HG03045 (cell line): ENCODE data around the gene IQGAP3.
"Not testable (repeated sequence)": the region's sequence is repeated elsewhere in the genome, so short reads cannot be mapped to it uniquely, and the experiment has no call there.

Experiments used
- ATAC-seq: cut with Tn5 transposase; IDR thresholded peaks from one replicate; pipeline ENCODE4 v1.9.1; 2021; ENCODE audit warnings: mild to moderate bottlenecking, moderate library complexity; ENCODE audit not compliant: unreplicated experiment

Gene IQGAP3

DNA sequence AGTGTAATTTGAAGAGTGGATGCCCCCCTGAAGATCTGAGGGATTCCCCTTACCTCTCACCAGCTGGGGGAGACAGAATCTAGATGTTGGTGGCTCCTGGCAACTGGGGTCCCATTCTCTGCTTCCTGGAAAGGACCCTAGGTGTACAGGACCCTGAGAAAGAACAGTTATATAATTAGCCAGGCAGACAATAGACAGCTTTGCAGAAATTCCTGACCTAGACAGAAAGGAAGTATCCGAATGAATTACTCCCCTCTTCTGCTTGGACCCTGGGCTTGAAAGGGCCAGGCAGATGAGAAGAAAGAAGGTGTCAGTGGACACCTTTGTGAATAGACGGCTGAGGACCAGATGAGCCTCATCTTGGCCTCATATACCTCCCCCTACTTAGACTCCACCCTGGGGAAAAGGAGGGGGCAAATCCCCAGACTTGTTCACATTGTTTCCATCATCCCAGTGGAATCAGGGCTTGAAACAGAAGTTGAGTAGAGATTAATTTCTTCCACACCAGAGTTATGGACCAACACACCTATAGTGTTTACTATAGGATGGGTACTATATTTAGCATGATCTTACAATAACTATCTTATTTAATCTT, 1.8 kb upstream of the IQGAP3 start:
- ATAC-seq: no peak

DNA sequence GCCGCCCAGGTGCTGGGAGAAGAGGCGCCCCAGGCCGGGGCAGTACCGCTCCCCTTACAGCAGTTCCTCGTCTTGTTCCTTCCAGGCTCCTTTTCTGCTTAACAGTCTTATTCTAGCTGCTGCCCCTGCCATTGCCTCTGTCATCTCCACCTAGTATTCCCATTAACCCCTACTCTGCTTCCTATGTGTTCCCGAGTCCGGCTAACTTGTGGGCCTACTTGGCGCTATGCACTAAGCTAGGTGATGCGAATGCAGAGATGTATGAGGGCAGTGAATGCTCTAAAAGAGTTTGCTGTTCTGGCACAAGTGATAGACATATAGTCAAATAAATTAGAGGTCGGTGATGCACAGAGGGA, 276 bp upstream of the IQGAP3 start:
- ATAC-seq: no peak

- ATAC-seq: no peak
Observed at GRCh38 chr1:156571261-156571852, 1.0 kb downstream of the IQGAP3 start.

- ATAC-seq: no peak
Observed at GRCh38 chr1:156566436-156566835, 5.9 kb downstream of the IQGAP3 start.

DNA sequence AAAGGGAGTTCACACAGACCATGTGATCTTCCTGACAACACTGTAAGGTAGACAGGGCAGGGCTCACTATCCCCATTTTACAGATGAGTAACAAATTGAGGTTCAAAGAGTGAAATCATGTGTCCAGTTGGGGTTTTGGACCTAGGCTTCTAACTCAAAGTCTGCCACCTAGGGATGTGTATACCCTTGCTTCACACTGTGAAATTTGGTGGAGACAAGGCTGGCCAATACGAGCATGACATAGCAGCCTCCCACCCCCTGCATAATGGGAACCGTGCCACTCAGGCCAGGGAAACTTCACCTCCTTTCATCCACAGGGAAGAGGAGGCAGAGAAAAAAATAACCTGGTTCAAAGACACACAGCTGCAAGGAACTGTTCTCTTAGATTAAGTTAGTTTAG, 6.8 kb downstream of the IQGAP3 start:
- ATAC-seq: no peak

- ATAC-seq: no peak
Observed at GRCh38 chr1:156560585-156561163, 11.7 kb downstream of the IQGAP3 start.

GRCh38 chr1:156559797-156560385, 12.5 kb downstream of the IQGAP3 start:
- ATAC-seq: no peak

GRCh38 chr1:156559086-156559796, 13.1 kb downstream of the IQGAP3 start:
- ATAC-seq: no peak

DNA sequence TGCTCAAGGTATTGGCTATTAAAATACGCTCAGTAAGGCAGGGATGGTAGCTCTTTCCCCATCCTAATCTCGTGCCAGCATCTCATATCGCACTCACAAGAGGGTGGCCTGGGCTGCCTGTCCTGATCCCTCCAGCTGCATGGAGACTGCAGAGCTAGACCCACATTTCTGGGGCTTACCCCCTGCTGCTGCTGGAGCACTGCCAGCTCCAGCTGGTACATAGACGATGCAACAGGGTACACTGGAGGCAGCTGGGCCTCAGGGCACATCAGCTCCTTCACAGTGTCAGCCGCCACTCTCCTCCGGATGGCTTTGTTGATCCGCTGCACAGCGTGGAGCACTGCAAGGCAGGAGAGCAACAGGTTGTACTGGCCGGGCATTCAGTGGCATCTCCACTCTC, 16.0 kb downstream of the IQGAP3 start:
- ATAC-seq: no peak

GRCh38 chr1:156555715-156556114, 16.6 kb downstream of the IQGAP3 start:
- no peak for ATAC-seq

- ATAC-seq: no peak
Observed at GRCh38 chr1:156554971-156555370, 17.4 kb downstream of the IQGAP3 start.

DNA sequence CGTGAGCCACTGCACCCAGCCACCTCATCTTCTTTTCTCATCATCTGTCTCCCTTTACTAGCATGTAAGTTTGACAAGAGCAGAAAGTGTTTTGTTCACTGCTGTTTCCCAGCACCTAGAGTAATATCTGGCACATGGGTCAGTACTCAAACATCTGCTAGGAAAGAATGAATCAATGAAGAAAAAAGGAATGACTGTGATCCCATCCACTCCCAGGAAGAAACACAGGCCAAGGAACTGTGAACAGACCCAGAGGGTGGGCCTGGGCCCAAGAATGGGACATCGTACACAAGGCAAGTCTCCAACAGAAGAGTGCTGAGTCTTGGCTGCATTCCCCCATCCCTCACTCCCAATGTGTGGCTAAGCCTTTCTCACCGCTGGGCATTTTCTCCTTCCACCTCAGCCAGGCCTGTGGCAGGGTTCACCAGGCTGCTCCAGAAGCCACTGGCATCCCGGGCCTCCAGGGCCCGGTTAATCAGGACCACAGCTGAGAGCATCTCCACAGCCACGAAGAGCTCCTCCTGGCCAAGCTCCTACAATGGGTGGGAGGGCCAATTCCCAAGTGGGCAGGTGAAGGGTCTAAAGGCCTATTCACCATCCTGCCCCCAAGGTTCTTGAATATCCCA, 18.4 kb downstream of the IQGAP3 start:
- ATAC-seq: no peak

GRCh38 chr1:156552937-156553336, 19.4 kb downstream of the IQGAP3 start:
- ATAC-seq: not testable (repeated sequence)

DNA sequence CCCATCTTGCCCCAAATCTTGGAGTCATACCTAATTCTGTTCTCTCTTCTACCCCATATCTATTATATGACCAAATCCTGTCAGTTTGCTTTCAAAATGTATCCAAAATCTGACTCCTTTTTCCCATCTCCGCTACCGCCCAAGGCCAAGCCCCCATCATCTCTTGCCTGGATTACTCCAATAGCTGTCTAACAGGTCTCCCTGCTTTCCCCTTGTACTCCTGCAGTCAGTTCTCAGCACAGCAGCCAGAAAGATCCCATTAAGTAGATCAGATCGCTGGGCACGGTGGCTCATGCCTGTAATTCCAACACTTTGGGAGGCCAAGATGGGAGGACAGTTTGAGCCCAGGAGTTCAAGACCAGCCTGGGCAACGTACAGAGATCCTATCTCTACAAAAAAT, 19.8 kb downstream of the IQGAP3 start:
- no peak for ATAC-seq

GRCh38 chr1:156551869-156552268, 20.5 kb downstream of the IQGAP3 start:
- ATAC-seq: no peak

DNA sequence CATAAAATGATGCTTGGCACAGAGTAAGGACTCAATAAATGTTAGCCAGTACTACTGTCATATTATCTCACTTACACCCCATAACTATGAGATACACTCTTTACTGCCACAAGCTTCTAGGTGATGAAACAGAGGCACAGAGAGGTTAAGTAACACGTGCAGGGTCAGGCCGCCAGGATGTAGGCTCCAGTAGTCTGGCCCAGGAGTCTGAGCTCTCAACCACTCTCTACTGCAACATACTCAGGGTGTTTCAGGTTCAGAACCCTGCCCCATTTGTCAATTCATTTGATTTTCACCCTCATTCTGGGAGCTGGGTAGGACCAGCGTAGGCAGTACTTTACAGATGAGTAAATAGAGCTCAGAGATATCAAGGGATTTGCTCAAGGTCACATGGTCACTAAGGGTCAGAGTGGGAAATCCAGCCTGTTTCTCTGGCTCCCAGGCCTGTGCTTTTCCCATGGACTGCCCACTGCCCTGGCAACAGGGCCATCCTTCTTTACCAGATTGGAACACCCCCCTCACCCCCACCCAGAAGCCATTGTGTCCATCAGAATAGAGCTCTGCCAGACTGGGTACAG, 21.2 kb downstream of the IQGAP3 start:
- no peak for ATAC-seq

GRCh38 chr1:156550346-156550745, 22.0 kb downstream of the IQGAP3 start:
- ATAC-seq: no peak

DNA sequence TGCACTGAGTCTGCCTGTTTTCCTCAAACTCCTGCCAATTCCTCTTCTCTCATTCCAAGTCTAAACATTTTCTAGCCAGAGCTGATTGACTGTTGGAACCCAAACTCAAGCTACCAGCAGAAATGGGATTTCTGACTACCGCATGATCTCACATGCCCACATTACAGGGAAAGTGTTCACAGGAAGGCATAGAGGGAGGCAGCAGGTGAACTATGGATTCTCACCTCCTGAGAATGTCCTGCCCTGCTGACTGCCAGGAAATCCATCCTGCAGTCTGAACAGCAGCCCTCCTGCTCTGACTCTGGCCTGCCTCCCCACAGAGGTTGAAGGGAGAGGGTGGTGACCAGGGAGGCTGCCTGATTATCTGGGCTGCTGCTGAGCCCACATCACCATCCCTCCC, 22.5 kb downstream of the IQGAP3 start:
- no peak for ATAC-seq

- no peak for ATAC-seq
Observed at GRCh38 chr1:156549390-156549789, 23.0 kb downstream of the IQGAP3 start.

- ATAC-seq: no peak
Observed at GRCh38 chr1:156547982-156548381, 24.4 kb downstream of the IQGAP3 start.

- no peak for ATAC-seq
Observed at GRCh38 chr1:156547434-156547833, 24.9 kb downstream of the IQGAP3 start.
